K562 (cell line): ENCODE results near the gene MEX3A. TPM values are rescaled to one million over a fixed set of nuclear protein-coding genes. Genes with fewer than 3 reads are reported as not detected.
A peak's percentile ranks its signal among the peaks of the same experiment; 100 is the strongest.

ENCODE experiments used
- ARID2 ChIP-seq: fragments of 450-650 bp; IDR thresholded peaks from 2 replicates; pipeline ENCODE4 v1.6.1; 2017; ENCODE audit warnings: antibody characterized with exemption, mild to moderate bottlenecking
- CEBPB ChIP-seq: fragments of 450-650 bp; IDR thresholded peaks from 2 replicates; pipeline ENCODE4 v1.6.1; 2016; ENCODE audit warnings: missing genetic modification characterization, missing compliant biosample characterization
- ESRRB ChIP-seq: fragments of 250-450 bp; sonication (Bioruptor Pico); IDR thresholded peaks from 2 replicates; pipeline ENCODE4 v1.5.0; 2020; ENCODE audit warnings: mild to moderate bottlenecking, moderate library complexity, borderline replicate concordance
- GATA2 ChIP-seq: sonication (generic); formaldehyde crosslinking; IDR thresholded peaks from 2 replicates; pipeline ENCODE4 v1.4.0; 2020; ENCODE audit warnings: mild to moderate bottlenecking, missing genetic modification reagents
- GTF2E2 ChIP-seq: fragments of 200-800 bp; sonication (Bioruptor generic); IDR thresholded peaks from 2 replicates; pipeline ENCODE4 v1.6.1; 2016; ENCODE audit warnings: missing genetic modification characterization, missing compliant biosample characterization
- HNRNPK ChIP-seq: fragments of 200-400 bp; formaldehyde crosslinking; IDR thresholded peaks from one replicate; pipeline ENCODE4 v1.6.1; 2018; ENCODE audit warnings: mild to moderate bottlenecking, low read depth, low read length; ENCODE audit not compliant: poor library complexity, severe bottlenecking
- NCOA1 ChIP-seq: fragments of 450-650 bp; IDR thresholded peaks from 2 replicates; pipeline ENCODE4 v1.6.1; 2016; ENCODE audit warnings: low read depth
- POU5F1 ChIP-seq: fragments of 150-350 bp; IDR thresholded peaks from 2 replicates; pipeline ENCODE4 v1.6.1; 2014; ENCODE audit warnings: borderline replicate concordance, low read length, low read depth, mild to moderate bottlenecking; ENCODE audit not compliant: partially characterized antibody
- SIRT6 ChIP-seq: IDR thresholded peaks from one replicate; pipeline ENCODE4 v1.6.1; 2012; ENCODE audit warnings: low read depth, mild to moderate bottlenecking, control low read depth, inconsistent platforms, low read length, moderate library complexity
- SMARCA4 ChIP-seq: fragments of 450-650 bp; IDR thresholded peaks from 2 replicates; pipeline ENCODE4 v1.6.1; 2016
- TBL1XR1 ChIP-seq, 2 experiments: IDR thresholded peaks; 2 replicates each; pipeline ENCODE4 v1.6.1; 2012; ENCODE audit warnings: improper control_type of control experiment in 2 of 2, low read length in 2 of 2, mild to moderate bottlenecking in 1 of 2
- TBP ChIP-seq: optimal IDR thresholded peaks from 2 replicates; pipeline ENCODE3; 2011; ENCODE audit warnings: low read depth, low read length, improper control_type of control experiment
- TCF7 ChIP-seq: sonication (generic); IDR thresholded peaks from 2 replicates; pipeline ENCODE4 v1.6.1; 2016; ENCODE audit warnings: antibody characterized with exemption, borderline replicate concordance
- ZFP36 ChIP-seq: fragments of 150-350 bp; IDR thresholded peaks from 2 replicates; pipeline ENCODE4 v1.6.1; 2018; ENCODE audit warnings: low read length, low read depth; ENCODE audit not compliant: partially characterized antibody
- ZNF124 ChIP-seq: sonication (generic); formaldehyde crosslinking; IDR thresholded peaks from 2 replicates; pipeline ENCODE4 v1.8.1; 2022; ENCODE audit warnings: missing genetic modification reagents
- ZNF175 ChIP-seq: fragments of 200-800 bp; sonication (Bioruptor generic); IDR thresholded peaks from 2 replicates; pipeline ENCODE4 v1.6.1; 2016; ENCODE audit warnings: low read depth, mild to moderate bottlenecking, missing genetic modification characterization, missing compliant biosample characterization
- ZSCAN32 ChIP-seq: fragments of 450-650 bp; formaldehyde crosslinking; IDR thresholded peaks from 2 replicates; pipeline ENCODE4 v1.4.0; 2020; ENCODE audit warnings: mild to moderate bottlenecking, moderate library complexity
- polyA plus RNA-seq, 8 experiments: library from polyadenylated mRNA; depleted of rRNA in 4 of 8; stranded (reverse) in 5 of 8; unstranded in 3 of 8; fragments of >200 nt; fragmentation: Nextera tagmentation in 2 of 8; fragmentation: Illumina TruSeq in 1 of 8; extraction: Ambion mirVana in 2 of 8; extraction: Trizol in 1 of 8; gene quantifications; 2 replicates each; pipeline versions ENCODE4 v1.2.1 to v1.2.3, GENCODE V29; 2011 to 2014; ENCODE audit warnings: inconsistent platforms in 1 of 8, missing spikeins in 1 of 8
- total RNA-seq, 7 experiments: library from RNA; depleted of rRNA in 6 of 7; stranded (reverse); fragments of >200 nt in 6 of 7; fragmentation: Illumina TruSeq in 2 of 7; extraction: Trizol in 2 of 7; gene quantifications; 2 replicates each; pipeline versions ENCODE4 v1.2.1 to v1.2.3, GENCODE V29; 2011 to 2021; ENCODE audit warnings: low replicate concordance in 1 of 7
- TF ChIP-seq, protein P1 (sequence below): sonication (generic); formaldehyde crosslinking; IDR thresholded peaks from 2 replicates; pipeline ENCODE4 v1.8.0; 2022; ENCODE audit warnings: mild to moderate bottlenecking, missing genetic modification reagents, borderline replicate concordance
- TF ChIP-seq, protein P2 (sequence below): fragments of 250-450 bp; sonication (Bioruptor Pico); IDR thresholded peaks from 2 replicates; pipeline ENCODE4 v1.5.0; 2021; ENCODE audit warnings: mild to moderate bottlenecking, borderline replicate concordance
- TF ChIP-seq, protein P3 (sequence below): sonication (generic); formaldehyde crosslinking; IDR thresholded peaks from 2 replicates; pipeline ENCODE4 v1.9.0; 2022; ENCODE audit warnings: mild to moderate bottlenecking, missing genetic modification reagents
- TF ChIP-seq, protein P4 (sequence below): fragments of 450-650 bp; formaldehyde crosslinking; IDR thresholded peaks from 2 replicates; pipeline ENCODE4 v1.4.0; 2022; ENCODE audit warnings: mild to moderate bottlenecking, moderate library complexity

The MEX3A gene
- total and polyA plus RNA-seq, 9 of the 15 experiments (the other 6 are each of a cell fraction or from before 2014, with no cell fraction given), result 0.36 to 13.7 (median 5.2) TPM

DNA sequence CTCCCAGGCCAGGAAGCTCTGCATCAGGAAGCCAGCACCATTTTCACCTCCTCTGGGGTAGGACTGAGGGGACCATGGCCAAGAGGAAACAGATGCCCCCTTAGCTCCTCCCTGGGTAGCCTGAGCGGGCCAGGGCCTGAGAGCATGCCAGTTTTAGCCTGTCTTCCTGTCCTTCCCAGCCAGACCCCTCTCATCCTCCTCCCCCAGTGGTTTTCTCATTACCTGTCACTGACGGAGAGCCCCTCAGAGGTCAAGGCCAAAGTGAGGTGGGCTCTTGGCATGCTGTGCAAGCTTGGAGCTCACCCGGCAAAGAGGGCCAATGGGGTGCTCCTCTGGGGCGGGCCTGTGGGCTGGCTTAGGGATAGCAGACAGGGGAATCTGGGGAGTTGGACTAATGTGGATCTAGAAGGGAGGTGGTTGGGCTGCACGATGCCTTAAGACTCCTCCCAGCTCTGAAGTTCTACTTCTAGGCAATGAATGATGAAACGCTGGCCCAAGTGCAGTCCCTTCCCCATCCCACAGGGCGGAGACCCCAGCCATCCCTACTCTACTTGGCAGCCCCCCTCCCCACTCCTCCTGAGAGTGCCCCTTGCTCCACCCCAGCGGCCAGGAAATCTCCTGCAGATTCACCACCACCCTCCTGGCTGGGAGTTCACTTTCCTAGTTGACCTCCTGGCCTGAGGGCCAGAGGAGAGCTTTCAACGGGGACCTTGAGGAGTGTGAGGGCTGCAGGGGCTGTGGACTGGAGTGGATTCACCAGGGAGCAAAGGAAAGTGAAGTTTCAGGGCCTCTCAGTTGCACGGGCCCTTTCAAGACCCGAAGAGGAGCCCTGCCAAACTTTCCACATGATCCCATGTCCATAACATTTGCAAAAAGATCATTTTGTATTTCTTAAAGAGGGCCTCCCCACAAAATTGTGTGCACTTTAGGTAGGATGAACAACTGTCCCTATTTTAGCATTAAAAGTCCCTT, 22.9 kb upstream of the MEX3A start (continued):
- TF ChIP-seq GTF2E2 (tag) (peak; percentile 45; the same call in 1 of the 2 replicates), SMARCA4 (no peak), POU5F1 (no peak), ZSCAN32 (CRISPR knock-in tag) (no peak), HNRNPK (no peak), ESRRB (CRISPR knock-in tag) (no peak), ZNF124 (no peak), SIRT6 (no peak), ZFP36 (no peak), ZNF175 (CRISPR knock-in tag) (no peak), TCF7 (no peak), ARID2 (no peak), TBL1XR1 (IDR thresholded peaks at IDR 0.05; ENCODE audit: low read length in 2 of 2) (no peak), GATA2 (CRISPR knock-in tag) (no peak), NCOA1 (no peak), CEBPB (tag) (peak; percentile 16; the same call in 1 of the 2 replicates), TBP (no peak)
- TF ChIP-seq, protein P1, sequence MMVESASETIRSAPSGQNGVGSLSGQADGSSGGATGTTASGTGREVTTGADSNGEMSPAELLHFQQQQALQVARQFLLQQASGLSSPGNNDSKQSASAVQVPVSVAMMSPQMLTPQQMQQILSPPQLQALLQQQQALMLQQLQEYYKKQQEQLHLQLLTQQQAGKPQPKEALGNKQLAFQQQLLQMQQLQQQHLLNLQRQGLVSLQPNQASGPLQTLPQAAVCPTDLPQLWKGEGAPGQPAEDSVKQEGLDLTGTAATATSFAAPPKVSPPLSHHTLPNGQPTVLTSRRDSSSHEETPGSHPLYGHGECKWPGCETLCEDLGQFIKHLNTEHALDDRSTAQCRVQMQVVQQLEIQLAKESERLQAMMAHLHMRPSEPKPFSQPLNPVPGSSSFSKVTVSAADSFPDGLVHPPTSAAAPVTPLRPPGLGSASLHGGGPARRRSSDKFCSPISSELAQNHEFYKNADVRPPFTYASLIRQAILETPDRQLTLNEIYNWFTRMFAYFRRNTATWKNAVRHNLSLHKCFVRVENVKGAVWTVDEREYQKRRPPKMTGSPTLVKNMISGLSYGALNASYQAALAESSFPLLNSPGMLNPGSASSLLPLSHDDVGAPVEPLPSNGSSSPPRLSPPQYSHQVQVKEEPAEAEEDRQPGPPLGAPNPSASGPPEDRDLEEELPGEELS, result no peak
- TF ChIP-seq, protein P2, sequence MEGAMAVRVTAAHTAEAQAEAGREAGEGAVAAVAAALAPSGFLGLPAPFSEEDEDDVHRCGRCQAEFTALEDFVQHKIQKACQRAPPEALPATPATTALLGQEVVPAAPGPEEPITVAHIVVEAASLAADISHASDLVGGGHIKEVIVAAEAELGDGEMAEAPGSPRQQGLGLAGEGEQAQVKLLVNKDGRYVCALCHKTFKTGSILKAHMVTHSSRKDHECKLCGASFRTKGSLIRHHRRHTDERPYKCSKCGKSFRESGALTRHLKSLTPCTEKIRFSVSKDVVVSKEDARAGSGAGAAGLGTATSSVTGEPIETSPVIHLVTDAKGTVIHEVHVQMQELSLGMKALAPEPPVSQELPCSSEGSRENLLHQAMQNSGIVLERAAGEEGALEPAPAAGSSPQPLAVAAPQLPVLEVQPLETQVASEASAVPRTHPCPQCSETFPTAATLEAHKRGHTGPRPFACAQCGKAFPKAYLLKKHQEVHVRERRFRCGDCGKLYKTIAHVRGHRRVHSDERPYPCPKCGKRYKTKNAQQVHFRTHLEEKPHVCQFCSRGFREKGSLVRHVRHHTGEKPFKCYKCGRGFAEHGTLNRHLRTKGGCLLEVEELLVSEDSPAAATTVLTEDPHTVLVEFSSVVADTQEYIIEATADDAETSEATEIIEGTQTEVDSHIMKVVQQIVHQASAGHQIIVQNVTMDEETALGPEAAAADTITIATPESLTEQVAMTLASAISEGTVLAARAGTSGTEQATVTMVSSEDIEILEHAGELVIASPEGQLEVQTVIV, result 0 out of 2 replicates have a peak, but pooled peaks have one; percentile 14
- TF ChIP-seq, protein P3, sequence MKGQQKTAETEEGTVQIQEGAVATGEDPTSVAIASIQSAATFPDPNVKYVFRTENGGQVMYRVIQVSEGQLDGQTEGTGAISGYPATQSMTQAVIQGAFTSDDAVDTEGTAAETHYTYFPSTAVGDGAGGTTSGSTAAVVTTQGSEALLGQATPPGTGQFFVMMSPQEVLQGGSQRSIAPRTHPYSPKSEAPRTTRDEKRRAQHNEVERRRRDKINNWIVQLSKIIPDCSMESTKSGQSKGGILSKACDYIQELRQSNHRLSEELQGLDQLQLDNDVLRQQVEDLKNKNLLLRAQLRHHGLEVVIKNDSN (CRISPR knock-in tag), result no peak
- TF ChIP-seq, protein P4, sequence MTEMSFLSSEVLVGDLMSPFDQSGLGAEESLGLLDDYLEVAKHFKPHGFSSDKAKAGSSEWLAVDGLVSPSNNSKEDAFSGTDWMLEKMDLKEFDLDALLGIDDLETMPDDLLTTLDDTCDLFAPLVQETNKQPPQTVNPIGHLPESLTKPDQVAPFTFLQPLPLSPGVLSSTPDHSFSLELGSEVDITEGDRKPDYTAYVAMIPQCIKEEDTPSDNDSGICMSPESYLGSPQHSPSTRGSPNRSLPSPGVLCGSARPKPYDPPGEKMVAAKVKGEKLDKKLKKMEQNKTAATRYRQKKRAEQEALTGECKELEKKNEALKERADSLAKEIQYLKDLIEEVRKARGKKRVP (CRISPR knock-in tag), result peak; percentile 40; the same call in 1 of the 2 replicates
